ENCODE data around the gene FYB1. TPM values are rescaled to one million over a fixed set of nuclear protein-coding genes. Genes with fewer than 3 reads are reported as not detected.

The FYB1 gene
- total and polyA plus RNA-seq, 2 experiments from 2014 or later = not detected

GRCh38 chr5:39146831-39147540 lies 72.4 kb downstream of the FYB1 start (continued):
- TF ChIP-seq, protein P1, sequence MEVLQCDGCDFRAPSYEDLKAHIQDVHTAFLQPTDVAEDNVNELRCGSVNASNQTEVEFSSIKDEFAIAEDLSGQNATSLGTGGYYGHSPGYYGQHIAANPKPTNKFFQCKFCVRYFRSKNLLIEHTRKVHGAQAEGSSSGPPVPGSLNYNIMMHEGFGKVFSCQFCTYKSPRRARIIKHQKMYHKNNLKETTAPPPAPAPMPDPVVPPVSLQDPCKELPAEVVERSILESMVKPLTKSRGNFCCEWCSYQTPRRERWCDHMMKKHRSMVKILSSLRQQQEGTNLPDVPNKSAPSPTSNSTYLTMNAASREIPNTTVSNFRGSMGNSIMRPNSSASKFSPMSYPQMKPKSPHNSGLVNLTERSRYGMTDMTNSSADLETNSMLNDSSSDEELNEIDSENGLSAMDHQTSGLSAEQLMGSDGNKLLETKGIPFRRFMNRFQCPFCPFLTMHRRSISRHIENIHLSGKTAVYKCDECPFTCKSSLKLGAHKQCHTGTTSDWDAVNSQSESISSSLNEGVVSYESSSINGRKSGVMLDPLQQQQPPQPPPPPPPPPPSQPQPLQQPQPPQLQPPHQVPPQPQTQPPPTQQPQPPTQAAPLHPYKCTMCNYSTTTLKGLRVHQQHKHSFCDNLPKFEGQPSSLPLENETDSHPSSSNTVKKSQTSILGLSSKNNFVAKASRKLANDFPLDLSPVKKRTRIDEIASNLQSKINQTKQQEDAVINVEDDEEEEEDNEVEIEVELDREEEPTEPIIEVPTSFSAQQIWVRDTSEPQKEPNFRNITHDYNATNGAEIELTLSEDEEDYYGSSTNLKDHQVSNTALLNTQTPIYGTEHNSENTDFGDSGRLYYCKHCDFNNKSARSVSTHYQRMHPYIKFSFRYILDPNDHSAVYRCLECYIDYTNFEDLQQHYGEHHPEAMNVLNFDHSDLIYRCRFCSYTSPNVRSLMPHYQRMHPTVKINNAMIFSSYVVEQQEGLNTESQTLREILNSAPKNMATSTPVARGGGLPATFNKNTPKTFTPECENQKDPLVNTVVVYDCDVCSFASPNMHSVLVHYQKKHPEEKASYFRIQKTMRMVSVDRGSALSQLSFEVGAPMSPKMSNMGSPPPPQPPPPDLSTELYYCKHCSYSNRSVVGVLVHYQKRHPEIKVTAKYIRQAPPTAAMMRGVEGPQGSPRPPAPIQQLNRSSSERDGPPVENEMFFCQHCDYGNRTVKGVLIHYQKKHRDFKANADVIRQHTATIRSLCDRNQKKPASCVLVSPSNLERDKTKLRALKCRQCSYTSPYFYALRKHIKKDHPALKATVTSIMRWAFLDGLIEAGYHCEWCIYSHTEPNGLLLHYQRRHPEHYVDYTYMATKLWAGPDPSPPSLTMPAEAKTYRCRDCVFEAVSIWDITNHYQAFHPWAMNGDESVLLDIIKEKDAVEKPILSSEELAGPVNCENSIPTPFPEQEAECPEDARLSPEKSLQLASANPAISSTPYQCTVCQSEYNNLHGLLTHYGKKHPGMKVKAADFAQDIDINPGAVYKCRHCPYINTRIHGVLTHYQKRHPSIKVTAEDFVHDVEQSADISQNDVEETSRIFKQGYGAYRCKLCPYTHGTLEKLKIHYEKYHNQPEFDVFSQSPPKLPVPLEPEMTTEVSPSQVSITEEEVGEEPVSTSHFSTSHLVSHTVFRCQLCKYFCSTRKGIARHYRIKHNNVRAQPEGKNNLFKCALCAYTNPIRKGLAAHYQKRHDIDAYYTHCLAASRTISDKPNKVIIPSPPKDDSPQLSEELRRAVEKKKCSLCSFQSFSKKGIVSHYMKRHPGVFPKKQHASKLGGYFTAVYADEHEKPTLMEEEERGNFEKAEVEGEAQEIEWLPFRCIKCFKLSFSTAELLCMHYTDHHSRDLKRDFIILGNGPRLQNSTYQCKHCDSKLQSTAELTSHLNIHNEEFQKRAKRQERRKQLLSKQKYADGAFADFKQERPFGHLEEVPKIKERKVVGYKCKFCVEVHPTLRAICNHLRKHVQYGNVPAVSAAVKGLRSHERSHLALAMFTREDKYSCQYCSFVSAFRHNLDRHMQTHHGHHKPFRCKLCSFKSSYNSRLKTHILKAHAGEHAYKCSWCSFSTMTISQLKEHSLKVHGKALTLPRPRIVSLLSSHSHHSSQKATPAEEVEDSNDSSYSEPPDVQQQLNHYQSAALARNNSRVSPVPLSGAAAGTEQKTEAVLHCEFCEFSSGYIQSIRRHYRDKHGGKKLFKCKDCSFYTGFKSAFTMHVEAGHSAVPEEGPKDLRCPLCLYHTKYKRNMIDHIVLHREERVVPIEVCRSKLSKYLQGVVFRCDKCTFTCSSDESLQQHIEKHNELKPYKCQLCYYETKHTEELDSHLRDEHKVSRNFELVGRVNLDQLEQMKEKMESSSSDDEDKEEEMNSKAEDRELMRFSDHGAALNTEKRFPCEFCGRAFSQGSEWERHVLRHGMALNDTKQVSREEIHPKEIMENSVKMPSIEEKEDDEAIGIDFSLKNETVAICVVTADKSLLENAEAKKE (CRISPR knock-in tag; IDR thresholded peaks at IDR 0.05) = no peak
- no peak for TF ChIP-seq CREB1 (CRISPR knock-in tag; IDR thresholded peaks at IDR 0.05; ENCODE audit: low read depth)
- TF ChIP-seq, protein P2, sequence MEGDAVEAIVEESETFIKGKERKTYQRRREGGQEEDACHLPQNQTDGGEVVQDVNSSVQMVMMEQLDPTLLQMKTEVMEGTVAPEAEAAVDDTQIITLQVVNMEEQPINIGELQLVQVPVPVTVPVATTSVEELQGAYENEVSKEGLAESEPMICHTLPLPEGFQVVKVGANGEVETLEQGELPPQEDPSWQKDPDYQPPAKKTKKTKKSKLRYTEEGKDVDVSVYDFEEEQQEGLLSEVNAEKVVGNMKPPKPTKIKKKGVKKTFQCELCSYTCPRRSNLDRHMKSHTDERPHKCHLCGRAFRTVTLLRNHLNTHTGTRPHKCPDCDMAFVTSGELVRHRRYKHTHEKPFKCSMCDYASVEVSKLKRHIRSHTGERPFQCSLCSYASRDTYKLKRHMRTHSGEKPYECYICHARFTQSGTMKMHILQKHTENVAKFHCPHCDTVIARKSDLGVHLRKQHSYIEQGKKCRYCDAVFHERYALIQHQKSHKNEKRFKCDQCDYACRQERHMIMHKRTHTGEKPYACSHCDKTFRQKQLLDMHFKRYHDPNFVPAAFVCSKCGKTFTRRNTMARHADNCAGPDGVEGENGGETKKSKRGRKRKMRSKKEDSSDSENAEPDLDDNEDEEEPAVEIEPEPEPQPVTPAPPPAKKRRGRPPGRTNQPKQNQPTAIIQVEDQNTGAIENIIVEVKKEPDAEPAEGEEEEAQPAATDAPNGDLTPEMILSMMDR (conservative IDR thresholded peaks at IDR 0.05; ENCODE audit: low read depth in 2 of 2) = no peak
- no peak for TF ChIP-seq EZH2 (IDR thresholded peaks at IDR 0.05; ENCODE audit: low read depth, unreplicated experiment)
- no peak for TF ChIP-seq ZNF114 (CRISPR knock-in tag; IDR thresholded peaks at IDR 0.05)
- no peak for TF ChIP-seq POLR2AphosphoS5 (IDR thresholded peaks at IDR 0.05; ENCODE audit: low read depth)
- TF ChIP-seq ETS1 (IDR thresholded peaks at IDR 0.05) = no peak
- TF ChIP-seq ZNF331 (CRISPR knock-in tag; IDR thresholded peaks at IDR 0.05; ENCODE audit: low read depth) = no peak
- no peak for TF ChIP-seq NANOG (IDR thresholded peaks at IDR 0.05; ENCODE audit: borderline replicate concordance)
- TF ChIP-seq JUNB (IDR thresholded peaks at IDR 0.05; ENCODE audit: unreplicated experiment) = no peak

All from GM23338 (cell line).